LHCN-M2 (cell line): ENCODE results near the gene CCL8. TPM values are rescaled to one million over a fixed set of nuclear protein-coding genes. Genes with fewer than 3 reads are reported as not detected.
A peak's percentile ranks its signal among the peaks of the same experiment; 100 is the strongest.
"Not testable (repeated sequence)": the region's sequence is repeated elsewhere in the genome, so short reads cannot be mapped to it uniquely, and the experiment has no call there.

ENCODE experiments used
- DNase-seq: peaks from one replicate; pipeline ENCODE4 v3.0.0-alpha.2; 2012; ENCODE audit warnings: low read depth
- total RNA-seq: library from RNA; depleted of rRNA; stranded (reverse); fragments of >200 nt; gene quantifications from 2 replicates; pipeline ENCODE4 v1.2.3, GENCODE V29; 2014

The CCL8 gene
- total RNA-seq, 1 experiment from 2014 or later, result not detected

- no peak for DNase-seq
Measured at GRCh38 chr17:34313164-34313563, 6.1 kb upstream of the CCL8 start.

- peak; percentile 13 for DNase-seq
Measured at GRCh38 chr17:34314279-34314678, 5.0 kb upstream of the CCL8 start.

- no peak for DNase-seq
Measured at GRCh38 chr17:34318474-34318873, 761 bp upstream of the CCL8 start.

GRCh38 chr17:34321964-34322363 lies 2.7 kb downstream of the CCL8 start:
- DNase-seq, result no peak

- not testable (repeated sequence) for DNase-seq
Measured at GRCh38 chr17:34327580-34327979, 8.3 kb downstream of the CCL8 start.

GRCh38 chr17:34337701-34338100 lies 18.5 kb downstream of the CCL8 start:
- DNase-seq, result no peak

- DNase-seq, result no peak
Measured at GRCh38 chr17:34339138-34339770, 20.0 kb downstream of the CCL8 start.

- no peak for DNase-seq
Measured at GRCh38 chr17:34341916-34342315, 22.7 kb downstream of the CCL8 start.

- no peak for DNase-seq
Measured at GRCh38 chr17:34347063-34347462, 27.8 kb downstream of the CCL8 start.

GRCh38 chr17:34349751-34350150 lies 30.5 kb downstream of the CCL8 start:
- DNase-seq, result no peak

- no peak for DNase-seq
Measured at GRCh38 chr17:34351096-34351495, 31.9 kb downstream of the CCL8 start.

- no peak for DNase-seq
Measured at GRCh38 chr17:34352191-34352590, 33.0 kb downstream of the CCL8 start.

GRCh38 chr17:34354637-34355036 lies 35.4 kb downstream of the CCL8 start:
- no peak for DNase-seq

- no peak for DNase-seq
Measured at GRCh38 chr17:34356194-34356593, 37.0 kb downstream of the CCL8 start, which contains the start of gene CCL13. Gene CCL13 (plus strand): TSS chr17:34356480. CDS start chr17:34356527, 47 bp downstream.

GRCh38 chr17:34357398-34357797 lies 38.2 kb downstream of the CCL8 start:
- DNase-seq, result no peak

- DNase-seq, result no peak
Measured at GRCh38 chr17:34358631-34359030, 39.4 kb downstream of the CCL8 start.

- no peak for DNase-seq
Measured at GRCh38 chr17:34360601-34361270, 41.5 kb downstream of the CCL8 start.

GRCh38 chr17:34361478-34362061 lies 42.3 kb downstream of the CCL8 start:
- DNase-seq, result peak; percentile 32

GRCh38 chr17:34363183-34363661 lies 44.0 kb downstream of the CCL8 start, which contains the start of gene CCL1:
Gene CCL1 (minus strand): TSS chr17:34363233. CDS start chr17:34363161, 72 bp downstream.
- DNase-seq, result no peak

GRCh38 chr17:34364751-34365150 lies 45.5 kb downstream of the CCL8 start:
- DNase-seq, result no peak

GRCh38 chr17:34365340-34365739 lies 46.1 kb downstream of the CCL8 start:
- DNase-seq, result no peak

- no peak for DNase-seq
Measured at GRCh38 chr17:34366010-34366409, 46.8 kb downstream of the CCL8 start.
